H9 (cell line): ENCODE measurements around the gene VGLL2. TPM values are rescaled to one million over a fixed set of nuclear protein-coding genes. Genes with fewer than 3 reads are reported as not detected.

ENCODE experiments used
- DNase-seq: peaks from one replicate; pipeline ENCODE4 v3.0.0-alpha.2; 2017
- H2AFZ ChIP-seq: one replicate; pipeline ENCODE4 v1.6.1; 2013; ENCODE audit warnings: mild to moderate bottlenecking, low read length, control low read depth, moderate library complexity
- H2AK5ac ChIP-seq: 2 replicates; pipeline ENCODE4 v1.6.1; 2013; ENCODE audit warnings: low read length, control low read depth, mixed read lengths; ENCODE audit not compliant: insufficient read length
- H2BK120ac ChIP-seq: one replicate; pipeline ENCODE4 v1.6.1; 2013; ENCODE audit warnings: low read depth, mild to moderate bottlenecking, low read length, control low read depth, inconsistent platforms; ENCODE audit not compliant: poor library complexity, severe bottlenecking
- H2BK12ac ChIP-seq: 2 replicates; pipeline ENCODE4 v1.6.1; 2013; ENCODE audit warnings: low read length, control low read depth, mixed read lengths, low read depth; ENCODE audit not compliant: insufficient read length
- H2BK15ac ChIP-seq: 2 replicates; pipeline ENCODE4 v1.6.1; 2013; ENCODE audit warnings: low read depth, low read length, control low read depth
- H2BK20ac ChIP-seq: one replicate; pipeline ENCODE4 v1.6.1; 2013; ENCODE audit warnings: low read depth, mild to moderate bottlenecking, low read length, control low read depth, inconsistent platforms; ENCODE audit not compliant: poor library complexity, severe bottlenecking
- H2BK5ac ChIP-seq: 2 replicates; pipeline ENCODE4 v1.6.1; 2013; ENCODE audit warnings: low read length, control low read depth, mixed read lengths; ENCODE audit not compliant: insufficient read length
- H3K14ac ChIP-seq: 2 replicates; pipeline ENCODE4 v1.6.1; 2013; ENCODE audit warnings: low read length, control low read depth; ENCODE audit not compliant: insufficient read depth
- H3K18ac ChIP-seq: 2 replicates; pipeline ENCODE4 v1.6.1; 2013; ENCODE audit warnings: low read depth, mild to moderate bottlenecking, mixed read lengths, low read length, control low read depth; ENCODE audit not compliant: insufficient read length
- H3K23ac ChIP-seq: 2 replicates; pipeline ENCODE4 v1.6.1; 2013; ENCODE audit warnings: low read length, control low read depth, mixed read lengths, low read depth; ENCODE audit not compliant: insufficient read length
- H3K23me2 ChIP-seq: 2 replicates; pipeline ENCODE4 v1.6.1; 2013; ENCODE audit warnings: low read depth, mild to moderate bottlenecking, mixed read lengths, low read length, control low read depth; ENCODE audit not compliant: insufficient read length, poor library complexity, severe bottlenecking
- H3K27ac ChIP-seq: 2 replicates; pipeline ENCODE4 v1.5.1; 2013; ENCODE audit warnings: low read length, control low read depth, mixed read lengths, low read depth; ENCODE audit not compliant: insufficient read length
- H3K27me3 ChIP-seq: 2 replicates; pipeline ENCODE4 v1.6.1; 2013; ENCODE audit warnings: low read length, control low read depth, inconsistent platforms; ENCODE audit not compliant: insufficient read depth
- H3K4ac ChIP-seq: 2 replicates; pipeline ENCODE4 v1.6.1; 2013; ENCODE audit warnings: low read depth, mild to moderate bottlenecking, control low read depth, inconsistent platforms, low read length, moderate library complexity
- H3K4me1 ChIP-seq: 2 replicates; pipeline ENCODE4 v1.6.1; 2013; ENCODE audit warnings: low read length, control low read depth, inconsistent platforms; ENCODE audit not compliant: insufficient read depth
- H3K4me2 ChIP-seq: 2 replicates; pipeline ENCODE4 v1.6.1; 2013; ENCODE audit warnings: low read length, control low read depth, mixed read lengths; ENCODE audit not compliant: insufficient read length, insufficient read depth
- H3K56ac ChIP-seq: 2 replicates; pipeline ENCODE4 v1.6.1; 2013; ENCODE audit warnings: low read depth, mild to moderate bottlenecking, mixed read lengths, low read length, control low read depth; ENCODE audit not compliant: insufficient read length
- H3K79me1 ChIP-seq: 2 replicates; pipeline ENCODE4 v1.6.1; 2013; ENCODE audit warnings: low read depth, mild to moderate bottlenecking, moderate library complexity, low read length, control low read depth, inconsistent platforms; ENCODE audit not compliant: insufficient read depth, poor library complexity, severe bottlenecking
- H3K79me2 ChIP-seq: 2 replicates; pipeline ENCODE4 v1.6.1; 2013; ENCODE audit warnings: low read length, control low read depth, inconsistent platforms; ENCODE audit not compliant: insufficient read depth
- H3K9ac ChIP-seq: 2 replicates; pipeline ENCODE4 v1.6.1; 2013; ENCODE audit warnings: low read length, control low read depth, mixed read lengths; ENCODE audit not compliant: insufficient read length; ENCODE audit errors: extremely low read depth
- H3K9me3 ChIP-seq: one replicate; pipeline ENCODE4 v1.6.1; 2013; ENCODE audit warnings: low read depth, low read length, inconsistent platforms; ENCODE audit not compliant: control insufficient read depth
- H3T11ph ChIP-seq: one replicate; pipeline ENCODE4 v1.6.1; 2013; ENCODE audit warnings: mild to moderate bottlenecking, low read length, control low read depth, inconsistent platforms
- H4K20me1 ChIP-seq: one replicate; pipeline ENCODE4 v1.6.1; 2013; ENCODE audit not compliant: control insufficient read depth, insufficient read length, insufficient read depth
- H4K5ac ChIP-seq: 2 replicates; pipeline ENCODE4 v1.6.1; 2013; ENCODE audit warnings: low read depth, mild to moderate bottlenecking, mixed read lengths, low read length, control low read depth; ENCODE audit not compliant: insufficient read length
- H4K8ac ChIP-seq: replicated peaks from 2 replicates; pipeline ENCODE4 v1.6.1; 2013; ENCODE audit warnings: low read length, control low read depth, mixed read lengths, low read depth; ENCODE audit not compliant: insufficient read length
- H4K91ac ChIP-seq: 2 replicates; pipeline ENCODE4 v1.6.1; 2013; ENCODE audit warnings: low read depth, mild to moderate bottlenecking, moderate library complexity, mixed read lengths, low read length, control low read depth; ENCODE audit not compliant: insufficient read length
- H3K27ac Mint-ChIP-seq, 3 experiments: 2 replicates in 2 of 3; 3 replicates in 1 of 3; pipeline ENCODE4 v1.8.0; 2020 to 2021; ENCODE audit warnings: mixed read lengths in 3 of 3, mild to moderate bottlenecking in 1 of 3, moderate library complexity in 1 of 3
- H3K27me3 Mint-ChIP-seq: 2 replicates; pipeline ENCODE4 v1.8.0; 2021; ENCODE audit warnings: low read depth, mild to moderate bottlenecking, moderate library complexity, mixed read lengths
- H3K36me3 Mint-ChIP-seq, 3 experiments: 2 replicates in 2 of 3; 3 replicates in 1 of 3; pipeline ENCODE4 v1.8.0; 2020 to 2021; ENCODE audit warnings: low read depth in 3 of 3, mixed read lengths in 3 of 3; ENCODE audit not compliant: insufficient read depth in 1 of 3
- H3K4me1 Mint-ChIP-seq, 2 experiments: 2 replicates each; pipeline ENCODE4 v1.8.0; 2020; ENCODE audit warnings: mixed read lengths in 2 of 2
- H3K4me3 Mint-ChIP-seq, 2 experiments: 2 replicates in 1 of 2; 3 replicates in 1 of 2; pipeline ENCODE4 v1.8.0; 2020 to 2021; ENCODE audit warnings: mild to moderate bottlenecking in 2 of 2, mixed read lengths in 2 of 2, moderate library complexity in 1 of 2
- H3K9me3 Mint-ChIP-seq, 2 experiments: 2 replicates in 1 of 2; 3 replicates in 1 of 2; pipeline ENCODE4 v1.8.0; 2020; ENCODE audit warnings: mild to moderate bottlenecking in 2 of 2, mixed read lengths in 2 of 2, moderate library complexity in 1 of 2
- whole genome bisulfite sequencing: extraction: QIAGEN DNeasy Blood & Tissue Kit; methylation state at CpG from one replicate; pipeline ENCODE4 v1.1.7; 2013; ENCODE audit warnings: missing lambda C conversion rate, low lambda C conversion rate, mixed read lengths; ENCODE audit not compliant: insufficient read length; ENCODE audit errors: extremely low coverage; 5-methylcytosine and 5-hydroxymethylcytosine counted together
- total RNA-seq: library from RNA; stranded (reverse); gene quantifications from 2 replicates; pipeline ENCODE4 v1.2.1, GENCODE V29; 2021
- TF ChIP-seq, protein P1 (sequence below): fragments of 200-600 bp; sonication (generic); conservative IDR thresholded peaks from 3 replicates; pipeline ENCODE4 v1.8.0; 2021; ENCODE audit warnings: antibody characterized with exemption, mild to moderate bottlenecking

VGLL2 gene
- total RNA-seq, 1 experiment from 2014 or later, result not detected

GRCh38 chr6:117311726-117312125 is 46.4 kb downstream of the VGLL2 start:
- no peaks in the 10 kb centered on the region for H3K4me1 ChIP-seq
- H3K27ac ChIP-seq, result no peak overlapping the region
- H2BK20ac ChIP-seq, result no peak overlapping the region
- Mint-ChIP-seq H3K27me3 (no peaks in the 10 kb centered on the region; the same call in 1 of the 2 replicates), H3K4me3 (no peak overlapping the region), H3K36me3 (no peaks in the 10 kb centered on the region), H3K9me3 (no peaks in the 10 kb centered on the region), H3K27ac (peak overlapping the region in 1 of 3 experiments; percentile 8; a peak in 1 of 7 replicates), H3K4me1 (peaks cover 5 to 6% of the 10 kb centered on the region in 2 experiments)
- H3K9ac ChIP-seq, result no peak overlapping the region
- no peak overlapping the region for H3K56ac ChIP-seq
- H2BK120ac ChIP-seq, result no peak overlapping the region
- DNase-seq, result no peak
- no peak overlapping the region for H2BK5ac ChIP-seq
- no peaks in the 10 kb centered on the region for H3K79me1 ChIP-seq
- no peak overlapping the region for H4K8ac ChIP-seq
- no peak overlapping the region for H3T11ph ChIP-seq
- no peak overlapping the region for H3K18ac ChIP-seq
- H2AFZ ChIP-seq, result no peak overlapping the region
- no peak overlapping the region for H2BK15ac ChIP-seq
- no peak overlapping the region for H2AK5ac ChIP-seq
- no peak overlapping the region for H4K5ac ChIP-seq
- H3K9me3 ChIP-seq, result no peaks in the 10 kb centered on the region
- H3K23ac ChIP-seq, result no peak overlapping the region
- H3K4me2 ChIP-seq, result no peak overlapping the region
- TF ChIP-seq, protein P1, sequence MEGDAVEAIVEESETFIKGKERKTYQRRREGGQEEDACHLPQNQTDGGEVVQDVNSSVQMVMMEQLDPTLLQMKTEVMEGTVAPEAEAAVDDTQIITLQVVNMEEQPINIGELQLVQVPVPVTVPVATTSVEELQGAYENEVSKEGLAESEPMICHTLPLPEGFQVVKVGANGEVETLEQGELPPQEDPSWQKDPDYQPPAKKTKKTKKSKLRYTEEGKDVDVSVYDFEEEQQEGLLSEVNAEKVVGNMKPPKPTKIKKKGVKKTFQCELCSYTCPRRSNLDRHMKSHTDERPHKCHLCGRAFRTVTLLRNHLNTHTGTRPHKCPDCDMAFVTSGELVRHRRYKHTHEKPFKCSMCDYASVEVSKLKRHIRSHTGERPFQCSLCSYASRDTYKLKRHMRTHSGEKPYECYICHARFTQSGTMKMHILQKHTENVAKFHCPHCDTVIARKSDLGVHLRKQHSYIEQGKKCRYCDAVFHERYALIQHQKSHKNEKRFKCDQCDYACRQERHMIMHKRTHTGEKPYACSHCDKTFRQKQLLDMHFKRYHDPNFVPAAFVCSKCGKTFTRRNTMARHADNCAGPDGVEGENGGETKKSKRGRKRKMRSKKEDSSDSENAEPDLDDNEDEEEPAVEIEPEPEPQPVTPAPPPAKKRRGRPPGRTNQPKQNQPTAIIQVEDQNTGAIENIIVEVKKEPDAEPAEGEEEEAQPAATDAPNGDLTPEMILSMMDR, result no peak
- H3K4ac ChIP-seq, result no peak overlapping the region
- no peak overlapping the region for H2BK12ac ChIP-seq
- no peaks in the 10 kb centered on the region for H3K23me2 ChIP-seq
- no peak overlapping the region for H4K91ac ChIP-seq
- H3K79me2 ChIP-seq, result no peaks in the 10 kb centered on the region
- H3K14ac ChIP-seq, result no peak overlapping the region
- H3K27me3 ChIP-seq, result no peaks in the 10 kb centered on the region
- no CpG with 5 or more reads among the region's 1 CpG for WGBS
- H4K20me1 ChIP-seq, result no peaks in the 10 kb centered on the region
